B cell (primary cell): Measurements from ENCODE around the gene KLHL10. TPM values are rescaled to one million over a fixed set of nuclear protein-coding genes. Genes with fewer than 3 reads are reported as not detected.

ENCODE experiments used
- ATAC-seq: fragments of 200-7000 bp; cut with Tn5 transposase; one replicate; pipeline ENCODE4 v1.10.0; 2021; ENCODE audit warnings: low read depth, mild to moderate bottlenecking, moderate number of reproducible peaks, moderate library complexity
- CTCF ChIA-PET: fragments of 350-600 bp; sonication (Branson Sonifier 250); formaldehyde crosslinking; loops from one replicate; lab custom pipeline; 2021; ENCODE audit warnings: antibody characterized with exemption, inconsistent platforms; lab: Charles Lee
- POLR2A ChIA-PET: fragments of 350-600 bp; sonication (Branson Sonifier 250); formaldehyde crosslinking; loops from one replicate; lab custom pipeline; 2021; ENCODE audit warnings: antibody characterized with exemption; lab: Charles Lee
- DNase-seq: peaks from one replicate; pipeline ENCODE4 v3.0.0; 2013
- H2AFZ ChIP-seq: 2 replicates; pipeline ENCODE4 v1.6.1; 2012; ENCODE audit warnings: mild to moderate bottlenecking, low read depth, low read length; ENCODE audit not compliant: insufficient read depth, poor library complexity, severe bottlenecking
- H3K27ac ChIP-seq, 2 donors: 1 replicate in 1 of 2; 2 replicates in 1 of 2; pipeline ENCODE4 v1.5.1; 2012 to 2013; ENCODE audit warnings: low read length in 2 of 2, mild to moderate bottlenecking in 2 of 2, moderate library complexity in 1 of 2
- H3K27me3 ChIP-seq, 4 experiments: fragments of 200-600 bp in 1 of 4; sonication (generic) in 1 of 4; replicated peaks in 1 of 4; 1 replicate in 2 of 4; 2 replicates in 2 of 4; pipeline versions ENCODE4 v1.6.1 to v1.7.0; 2013 to 2016; ENCODE audit warnings: low read length in 3 of 4, mild to moderate bottlenecking in 2 of 4, mixed read lengths in 1 of 4, moderate library complexity in 1 of 4; ENCODE audit not compliant: insufficient read depth in 4 of 4, control insufficient read depth in 3 of 4; ENCODE audit errors: control extremely low read depth in 1 of 4
- H3K36me3 ChIP-seq, 2 experiments: replicated peaks in 1 of 2; 1 replicate in 1 of 2; 2 replicates in 1 of 2; pipeline versions ENCODE4 v1.6.1 to v1.7.1; 2013; ENCODE audit warnings: low read length in 1 of 2; ENCODE audit not compliant: insufficient read depth in 2 of 2, control insufficient read depth in 1 of 2; ENCODE audit errors: control extremely low read depth in 1 of 2, extremely low read depth in 1 of 2
- H3K4me1 ChIP-seq, 2 donors: fragments of 200-600 bp in 1 of 2; sonication (generic) in 1 of 2; 1 replicate in 1 of 2; 2 replicates in 1 of 2; pipeline versions ENCODE4 v1.5.1 to v1.6.1; 2013 to 2017; ENCODE audit warnings: low read length in 2 of 2; ENCODE audit not compliant: control insufficient read depth in 2 of 2, insufficient read depth in 2 of 2
- H3K4me2 ChIP-seq: replicated peaks from 2 replicates; pipeline ENCODE3; 2012; ENCODE audit warnings: mild to moderate bottlenecking, low read depth, low read length; ENCODE audit not compliant: poor library complexity, severe bottlenecking
- H3K4me3 ChIP-seq, 5 experiments: fragments of 200-600 bp in 1 of 5; sonication (generic) in 1 of 5; 1 replicate in 3 of 5; 2 replicates in 2 of 5; pipeline versions ENCODE4 v1.5.1 to v1.7.0; 2011 to 2016; ENCODE audit warnings: low read length in 4 of 5, mild to moderate bottlenecking in 4 of 5, low read depth in 2 of 5, control low read depth in 1 of 5, moderate library complexity in 1 of 5; ENCODE audit not compliant: insufficient read depth in 1 of 5; ENCODE audit errors: control extremely low read depth in 1 of 5, extremely low read depth in 1 of 5
- H3K79me2 ChIP-seq: fragments of 200-600 bp; sonication (generic); one replicate; pipeline ENCODE4 v1.6.0; 2016; ENCODE audit warnings: low read length; ENCODE audit not compliant: control insufficient read depth, insufficient read depth
- H3K9ac ChIP-seq: fragments of 200-600 bp; sonication (generic); 2 replicates; pipeline ENCODE4 v1.6.1; 2017; ENCODE audit warnings: mild to moderate bottlenecking, low read length, moderate library complexity
- H3K9me3 ChIP-seq, 3 donors: one replicate each; pipeline versions ENCODE4 v1.6.1 to v1.7.1; 2013; ENCODE audit warnings: low read length in 2 of 3; ENCODE audit not compliant: control insufficient read depth in 2 of 3, insufficient read depth in 1 of 3; ENCODE audit errors: control extremely low read depth in 1 of 3
- H4K20me1 ChIP-seq: 2 replicates; pipeline ENCODE4 v1.6.0; 2012; ENCODE audit warnings: mild to moderate bottlenecking, low read length; ENCODE audit not compliant: insufficient read depth, control insufficient read depth, poor library complexity, severe bottlenecking
- H3K27ac Mint-ChIP-seq: one replicate; pipeline ENCODE4 v1.8.0; 2021; ENCODE audit warnings: mixed read lengths
- H3K27me3 Mint-ChIP-seq: one replicate; pipeline ENCODE4 v1.8.0; 2021; ENCODE audit warnings: mixed read lengths
- H3K4me1 Mint-ChIP-seq: one replicate; pipeline ENCODE4 v1.8.0; 2021; ENCODE audit warnings: mixed read lengths
- H3K4me3 Mint-ChIP-seq: one replicate; pipeline ENCODE4 v1.8.0; 2021; ENCODE audit warnings: mixed read lengths
- H3K9me3 Mint-ChIP-seq: one replicate; pipeline ENCODE4 v1.8.0; 2022; ENCODE audit warnings: mixed read lengths; ENCODE audit not compliant: insufficient read depth
- EZH2 ChIP-seq: IDR thresholded peaks from 2 replicates; pipeline ENCODE4 v1.6.1; 2012; ENCODE audit warnings: borderline replicate concordance, low read depth, mild to moderate bottlenecking, moderate library complexity, low read length; ENCODE audit not compliant: insufficient read depth, poor library complexity, severe bottlenecking
- WGBS: methylation state at CpG from one replicate; pipeline ENCODE4 v1.1.5; 2013; ENCODE audit warnings: missing lambda C conversion rate; ENCODE audit not compliant: insufficient coverage; 5-methylcytosine and 5-hydroxymethylcytosine counted together
- intact Hi-C: fragments of 100-400 bp; cut with micrococcal nuclease; formaldehyde crosslinking; loops from one replicate; pipeline ENCODE4 v1.10.0; 2022
- polyA plus RNA-seq: library from polyadenylated mRNA; depleted of rRNA; stranded (reverse); fragments of >200 nt; gene quantifications from 2 replicates; pipeline ENCODE4 v1.2.3, GENCODE V29; 2012
- total RNA-seq, 2 donors: library from RNA; stranded (reverse); fragments of 120-200 nt in 1 of 2; gene quantifications; 1 replicate in 1 of 2; 2 replicates in 1 of 2; pipeline versions ENCODE4 v1.2.3 to v1.2.4, GENCODE V29; 2013 to 2022
- TF ChIP-seq, protein P1 (sequence below): fragments of 200-600 bp; IDR thresholded peaks from one replicate; pipeline ENCODE4 v1.8.0; 2022; ENCODE audit warnings: antibody characterized with exemption, mild to moderate bottlenecking

The KLHL10 gene
- total and polyA plus RNA-seq, 2 donors (not counting 1 experiment from before 2014, with no cell fraction given) = 0.12 to 0.37 TPM

DNA sequence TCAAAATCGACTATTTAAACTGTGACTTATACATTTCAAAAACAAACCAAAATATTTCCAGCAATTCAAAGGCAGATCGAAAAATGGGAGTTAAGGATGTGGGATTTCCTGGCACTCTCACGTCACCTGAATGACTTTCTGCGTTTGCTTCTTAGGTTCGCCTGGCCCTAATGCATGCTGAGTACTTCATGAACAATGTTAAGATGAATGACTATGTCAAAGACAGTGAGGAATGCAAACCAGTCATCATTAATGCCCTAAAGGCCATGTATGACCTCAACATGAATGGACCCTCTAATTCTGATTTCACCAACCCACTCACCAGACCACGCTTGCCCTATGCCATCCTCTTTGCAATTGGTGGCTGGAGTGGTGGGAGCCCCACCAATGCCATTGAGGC lies 7.3 kb downstream of the KLHL10 start:
- peaks cover 10% of the 10 kb centered on the region for H3K79me2 ChIP-seq
- H3K9ac ChIP-seq = no peak overlapping the region
- no peaks in the 10 kb centered on the region for H3K9me3 ChIP-seq
- WGBS = 80% methylated on average over 1 of the region's 6 CpGs
- Mint-ChIP-seq H3K27me3 (no peaks in the 10 kb centered on the region), H3K9me3 (no peaks in the 10 kb centered on the region), H3K4me1 (peaks cover 11% of the 10 kb centered on the region), H3K27ac (no peak overlapping the region), H3K4me3 (no peak overlapping the region)
- H3K27ac ChIP-seq = no peak overlapping the region
- H3K36me3 ChIP-seq = peaks cover 1 to 4% of the 10 kb centered on the region in 2 experiments
- no peak for DNase-seq
- peaks cover 0 to 2% (median 0%) of the 10 kb centered on the region in 4 experiments for H3K27me3 ChIP-seq
- no peak overlapping the region for H3K4me2 ChIP-seq
- H2AFZ ChIP-seq = no peak overlapping the region
- H3K4me3 ChIP-seq = no peak overlapping the region
- POLR2A ChIA-PET = no interaction called here
- no peaks in the 10 kb centered on the region for H4K20me1 ChIP-seq
- intact Hi-C loops = no loop called here
- peaks cover 0 to 8% of the 10 kb centered on the region in 2 donors for H3K4me1 ChIP-seq
- TF ChIP-seq, protein P1, sequence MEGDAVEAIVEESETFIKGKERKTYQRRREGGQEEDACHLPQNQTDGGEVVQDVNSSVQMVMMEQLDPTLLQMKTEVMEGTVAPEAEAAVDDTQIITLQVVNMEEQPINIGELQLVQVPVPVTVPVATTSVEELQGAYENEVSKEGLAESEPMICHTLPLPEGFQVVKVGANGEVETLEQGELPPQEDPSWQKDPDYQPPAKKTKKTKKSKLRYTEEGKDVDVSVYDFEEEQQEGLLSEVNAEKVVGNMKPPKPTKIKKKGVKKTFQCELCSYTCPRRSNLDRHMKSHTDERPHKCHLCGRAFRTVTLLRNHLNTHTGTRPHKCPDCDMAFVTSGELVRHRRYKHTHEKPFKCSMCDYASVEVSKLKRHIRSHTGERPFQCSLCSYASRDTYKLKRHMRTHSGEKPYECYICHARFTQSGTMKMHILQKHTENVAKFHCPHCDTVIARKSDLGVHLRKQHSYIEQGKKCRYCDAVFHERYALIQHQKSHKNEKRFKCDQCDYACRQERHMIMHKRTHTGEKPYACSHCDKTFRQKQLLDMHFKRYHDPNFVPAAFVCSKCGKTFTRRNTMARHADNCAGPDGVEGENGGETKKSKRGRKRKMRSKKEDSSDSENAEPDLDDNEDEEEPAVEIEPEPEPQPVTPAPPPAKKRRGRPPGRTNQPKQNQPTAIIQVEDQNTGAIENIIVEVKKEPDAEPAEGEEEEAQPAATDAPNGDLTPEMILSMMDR = no peak
- no peak for TF ChIP-seq EZH2
- ATAC-seq = no peak
- CTCF ChIA-PET = no interaction called here

DNA sequence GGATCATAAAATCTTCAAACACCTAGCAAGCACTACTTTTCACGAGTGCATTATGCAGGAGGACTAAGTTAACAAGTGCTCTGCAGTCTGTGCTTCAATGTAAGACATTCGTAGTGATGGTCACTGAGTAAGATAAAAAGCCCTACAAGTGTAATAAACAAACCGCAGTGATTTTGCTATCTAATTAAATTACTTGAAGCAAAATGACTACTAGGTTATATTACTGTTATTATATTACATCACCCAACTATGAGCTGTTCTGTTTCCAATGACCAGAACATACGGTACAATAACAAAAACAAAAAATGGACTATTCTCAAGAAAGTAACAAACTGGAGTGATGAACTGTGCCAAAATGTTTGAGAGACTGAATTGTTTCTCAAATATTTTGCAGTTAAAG lies 11.2 kb downstream of the KLHL10 start:
- H3K9me3 Mint-ChIP-seq = no peaks in the 10 kb centered on the region
- Histone ChIP-seq H3K4me2 (no peak overlapping the region), H3K27ac (no peak overlapping the region), H3K36me3 (peaks cover 1 to 11% of the 10 kb centered on the region in 2 experiments), H3K4me1 (peaks cover 8 to 12% of the 10 kb centered on the region in 2 donors), H3K4me3 (no peak overlapping the region), H3K27me3 (no peaks in the 10 kb centered on the region), H3K9me3 (no peaks in the 10 kb centered on the region), H4K20me1 (peaks cover 29% of the 10 kb centered on the region), H3K79me2 (peaks cover 39% of the 10 kb centered on the region), H3K9ac (no peak overlapping the region), H2AFZ (no peak overlapping the region)
- no peaks in the 10 kb centered on the region for H3K27me3 Mint-ChIP-seq
- no CpG with 5 or more reads among the region's 4 CpGs for WGBS
- peak overlapping the region; percentile 23 for H3K27ac Mint-ChIP-seq
- CTCF ChIA-PET = interaction anchor here (0.9 to 1.5 kb wide), 2 partner anchors 11 to 37 kb away, joined by 3 to 4 read pairs; partner anchors contain the start of gene P3H4
- TF ChIP-seq, protein P1 = no peak
- TF ChIP-seq EZH2 = no peak
- H3K4me1 Mint-ChIP-seq = peaks cover 30% of the 10 kb centered on the region
- DNase-seq (no peak), ATAC-seq (no peak)
- POLR2A ChIA-PET = no interaction called here
- intact Hi-C loops = no loop called here
- H3K4me3 Mint-ChIP-seq = no peak overlapping the region
